GM21423 (cell line): Measurements from ENCODE around the gene DSCAM.

Source experiments
- ATAC-seq: cut with Tn5 transposase; IDR thresholded peaks from one replicate; pipeline ENCODE4 v1.9.1; 2021; ENCODE audit warnings: mild to moderate bottlenecking, moderate library complexity; ENCODE audit not compliant: unreplicated experiment

DSCAM gene

GRCh38 chr21:39966786-39967185 lies 880.2 kb downstream of the DSCAM start:
- no peak for ATAC-seq

DNA sequence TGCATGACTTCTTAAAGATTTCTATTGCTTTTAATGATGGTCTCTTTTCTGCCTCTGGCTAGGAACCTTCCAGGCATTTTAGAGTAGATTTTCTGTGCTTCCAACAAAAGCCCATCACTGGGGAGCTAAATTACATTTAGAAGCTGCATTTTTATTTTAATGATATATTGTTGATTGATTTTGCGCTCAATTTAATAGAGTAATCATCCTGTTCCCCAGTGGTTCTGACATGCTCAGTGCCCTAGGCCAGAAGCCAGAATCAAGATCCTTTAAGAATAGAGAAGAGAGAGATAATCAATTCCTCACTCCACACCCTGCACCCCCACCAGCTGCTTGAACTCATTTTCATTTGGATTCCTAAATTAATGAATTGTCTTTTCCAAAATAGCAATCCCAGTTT lies 881.9 kb downstream of the DSCAM start:
- no peak for ATAC-seq

DNA sequence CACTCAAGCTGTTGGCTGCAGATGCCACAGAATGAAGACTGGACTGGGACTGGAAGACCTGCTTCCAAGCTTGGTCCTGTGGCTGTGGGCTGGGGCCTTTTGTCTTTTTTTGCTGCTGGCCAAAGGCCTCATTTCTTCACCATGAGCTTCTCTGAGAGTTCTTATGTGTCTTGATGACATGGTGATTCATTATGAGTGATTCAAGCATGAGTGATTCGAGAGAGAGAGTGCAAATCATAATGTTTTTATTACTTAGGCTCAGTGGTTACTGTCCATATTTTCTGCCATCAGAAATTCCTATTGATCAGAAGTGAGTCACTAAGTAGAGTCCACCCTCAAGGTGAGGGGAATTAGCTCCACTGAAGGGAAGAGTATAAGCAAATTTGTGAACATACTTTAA lies 885.7 kb downstream of the DSCAM start:
- ATAC-seq = no peak
